WI38 (cell line): ENCODE results near the gene CAPN11.
"Not testable (repeated sequence)": the region's sequence is repeated elsewhere in the genome, so short reads cannot be mapped to it uniquely, and the experiment has no call there.

Experiments used
- H3K4me3 ChIP-seq: 2 replicates; pipeline ENCODE4 v1.5.1; 2011; ENCODE audit warnings: low read depth, mild to moderate bottlenecking, control low read depth, low read length
- CTCF ChIP-seq: IDR thresholded peaks from 2 replicates; pipeline ENCODE4 v1.5.1; 2012; ENCODE audit warnings: low read depth, mild to moderate bottlenecking, control low read depth, low read length

Gene CAPN11

GRCh38 chr6:44142835-44143234, 15.8 kb upstream of the CAPN11 start:
- no peak for TF ChIP-seq CTCF
- no peak overlapping the region for H3K4me3 ChIP-seq

GRCh38 chr6:44143731-44144130, 14.9 kb upstream of the CAPN11 start:
- TF ChIP-seq CTCF, result no peak
- H3K4me3 ChIP-seq, result no peak overlapping the region

- not testable (repeated sequence) for H3K4me3 ChIP-seq
Measured at GRCh38 chr6:44144536-44144935, 14.1 kb upstream of the CAPN11 start.

GRCh38 chr6:44145839-44146238, 12.8 kb upstream of the CAPN11 start:
- no peak overlapping the region for H3K4me3 ChIP-seq
- no peak for TF ChIP-seq CTCF

- H3K4me3 ChIP-seq, result no peak overlapping the region
- TF ChIP-seq CTCF, result no peak
Measured at GRCh38 chr6:44146685-44147084, 11.9 kb upstream of the CAPN11 start.

GRCh38 chr6:44147256-44147655, 11.4 kb upstream of the CAPN11 start:
- H3K4me3 ChIP-seq, result no peak overlapping the region
- no peak for TF ChIP-seq CTCF

- TF ChIP-seq CTCF, result no peak
- no peak overlapping the region for H3K4me3 ChIP-seq
Measured at GRCh38 chr6:44148306-44148705, 10.3 kb upstream of the CAPN11 start.

GRCh38 chr6:44149369-44150012, 9.1 kb upstream of the CAPN11 start:
- TF ChIP-seq CTCF, result no peak
- H3K4me3 ChIP-seq, result no peak overlapping the region
